GM23338 (cell line): ENCODE measurements around the gene UBXN11. TPM values are rescaled to one million over a fixed set of nuclear protein-coding genes. Genes with fewer than 3 reads are reported as not detected.

Experiments
- ATAC-seq: fragments of 200-7000 bp; cut with Tn5 transposase; 3 replicates; pipeline ENCODE4 v1.9.1; 2020
- DNase-seq: peaks from one replicate; pipeline ENCODE4 v3.0.0-alpha.2; 2015; ENCODE audit warnings: low spot score
- H2AFZ ChIP-seq: fragments of 200-600 bp; sonication (generic); 2 replicates; pipeline ENCODE4 v1.8.0; 2016; ENCODE audit warnings: antibody characterized with exemption, mild to moderate bottlenecking, moderate library complexity
- H3F3A ChIP-seq: fragments of 200-600 bp; sonication (generic); replicated peaks from 2 replicates; pipeline ENCODE4 v1.8.0; 2017; ENCODE audit warnings: antibody characterized with exemption, mixed run types, low read depth
- H3K27ac ChIP-seq: fragments of 200-600 bp; sonication (generic); 2 replicates; pipeline ENCODE4 v1.6.1; 2016; ENCODE audit warnings: low read depth
- H3K27me3 ChIP-seq: fragments of 200-600 bp; sonication (generic); 2 replicates; pipeline ENCODE4 v1.8.0; 2016; ENCODE audit warnings: mild to moderate bottlenecking, mixed run types, moderate library complexity; ENCODE audit not compliant: insufficient read depth
- H3K36me3 ChIP-seq: fragments of 200-600 bp; sonication (generic); 2 replicates; pipeline ENCODE4 v1.8.0; 2016; ENCODE audit warnings: mild to moderate bottlenecking; ENCODE audit not compliant: insufficient read depth
- H3K4me1 ChIP-seq: fragments of 200-600 bp; sonication (generic); 2 replicates; pipeline ENCODE4 v1.8.0; 2016; ENCODE audit warnings: mild to moderate bottlenecking, moderate library complexity; ENCODE audit not compliant: insufficient read depth
- H3K4me2 ChIP-seq: fragments of 200-600 bp; sonication (generic); 2 replicates; pipeline ENCODE4 v1.7.1; 2017; ENCODE audit warnings: mixed run types
- H3K4me3 ChIP-seq: fragments of 200-600 bp; sonication (generic); 2 replicates; pipeline ENCODE4 v1.6.1; 2016; ENCODE audit warnings: mixed run types
- H3K79me2 ChIP-seq: fragments of 200-600 bp; sonication (generic); replicated peaks from 2 replicates; pipeline ENCODE4 v1.8.0; 2017; ENCODE audit warnings: mild to moderate bottlenecking; ENCODE audit not compliant: insufficient read depth
- H3K9me2 ChIP-seq: fragments of 200-600 bp; sonication (generic); 2 replicates; pipeline ENCODE4 v1.8.0; 2017; ENCODE audit not compliant: insufficient read depth
- H4K20me1 ChIP-seq: fragments of 200-600 bp; sonication (generic); replicated peaks from 2 replicates; pipeline ENCODE4 v1.8.0; 2017; ENCODE audit warnings: mild to moderate bottlenecking; ENCODE audit not compliant: insufficient read depth
- H3K27ac Mint-ChIP-seq: 2 replicates; pipeline ENCODE4 v1.8.0; 2020; ENCODE audit warnings: inconsistent platforms, mild to moderate bottlenecking, moderate library complexity, mixed read lengths
- H3K27me3 Mint-ChIP-seq: 3 replicates; pipeline ENCODE4 v1.8.0; 2022; ENCODE audit warnings: low read depth, mild to moderate bottlenecking, moderate library complexity, mixed read lengths, inconsistent platforms; ENCODE audit not compliant: insufficient read depth, poor library complexity
- H3K36me3 Mint-ChIP-seq: 3 replicates; pipeline ENCODE4 v1.8.0; 2021; ENCODE audit warnings: low read depth, mild to moderate bottlenecking, inconsistent platforms, moderate library complexity, mixed read lengths
- H3K4me1 Mint-ChIP-seq: 3 replicates; pipeline ENCODE4 v1.8.0; 2020; ENCODE audit warnings: mild to moderate bottlenecking, inconsistent platforms, mixed read lengths
- H3K4me3 Mint-ChIP-seq: 3 replicates; pipeline ENCODE4 v1.8.0; 2021; ENCODE audit warnings: moderate library complexity, mild to moderate bottlenecking, inconsistent platforms, mixed read lengths
- H3K9me3 Mint-ChIP-seq: 3 replicates; pipeline ENCODE4 v1.8.0; 2020; ENCODE audit warnings: moderate library complexity, mild to moderate bottlenecking, inconsistent platforms, mixed read lengths
- CREB1 ChIP-seq: fragments of 250-450 bp; sonication (Bioruptor Pico); IDR thresholded peaks from 2 replicates; pipeline ENCODE4 v1.5.0; 2020; ENCODE audit warnings: low read depth, mild to moderate bottlenecking, moderate library complexity
- ETS1 ChIP-seq: IDR thresholded peaks from 2 replicates; pipeline ENCODE4 v1.6.1; 2016; ENCODE audit warnings: antibody characterized with exemption
- EZH2 ChIP-seq: fragments of 200-600 bp; sonication (generic); IDR thresholded peaks from one replicate; pipeline ENCODE4 v1.8.0; 2017; ENCODE audit warnings: antibody characterized with exemption, mild to moderate bottlenecking, low read depth; ENCODE audit not compliant: unreplicated experiment
- JUNB ChIP-seq: IDR thresholded peaks from one replicate; pipeline ENCODE4 v1.6.1; 2016; ENCODE audit warnings: antibody characterized with exemption; ENCODE audit not compliant: unreplicated experiment
- POLR2AphosphoS5 ChIP-seq: IDR thresholded peaks from 2 replicates; pipeline ENCODE4 v1.6.1; 2016; ENCODE audit warnings: antibody characterized with exemption, low read depth
- REST ChIP-seq: IDR thresholded peaks from one replicate; pipeline ENCODE4 v1.6.1; 2018; ENCODE audit warnings: antibody characterized with exemption; ENCODE audit not compliant: unreplicated experiment
- STAT1 ChIP-seq: IDR thresholded peaks from one replicate; pipeline ENCODE4 v1.6.1; 2016; ENCODE audit warnings: antibody characterized with exemption; ENCODE audit not compliant: unreplicated experiment
- ZNF114 ChIP-seq: fragments of 250-450 bp; sonication (Bioruptor Pico); IDR thresholded peaks from 2 replicates; pipeline ENCODE4 v1.5.0; 2020; ENCODE audit warnings: mild to moderate bottlenecking, moderate library complexity
- ZNF331 ChIP-seq: fragments of 250-450 bp; sonication (Bioruptor Pico); IDR thresholded peaks from 2 replicates; pipeline ENCODE4 v1.5.0; 2020; ENCODE audit warnings: low read depth, mild to moderate bottlenecking, moderate library complexity
- polyA plus RNA-seq: library from polyadenylated mRNA; unstranded; fragments of >200 nt; fragmentation: Nextera tagmentation; extraction: Ambion mirVana; gene quantifications from 2 replicates; pipeline ENCODE4 v1.2.1, GENCODE V29; 2016
- total RNA-seq: library from RNA; depleted of rRNA; stranded (reverse); fragments of >200 nt; shearing (Covaris generic); gene quantifications from 2 replicates; pipeline ENCODE4 v1.2.3, GENCODE V29; 2014

The UBXN11 gene
- total and polyA plus RNA-seq, 2 experiments from 2014 or later = 8.0 to 8.3 TPM

- TF ChIP-seq REST (no peak), ETS1 (no peak), EZH2 (no peak)
Measured at GRCh38 chr1:26278724-26279455, 27.5 kb downstream of the UBXN11 start (continued).

DNA sequence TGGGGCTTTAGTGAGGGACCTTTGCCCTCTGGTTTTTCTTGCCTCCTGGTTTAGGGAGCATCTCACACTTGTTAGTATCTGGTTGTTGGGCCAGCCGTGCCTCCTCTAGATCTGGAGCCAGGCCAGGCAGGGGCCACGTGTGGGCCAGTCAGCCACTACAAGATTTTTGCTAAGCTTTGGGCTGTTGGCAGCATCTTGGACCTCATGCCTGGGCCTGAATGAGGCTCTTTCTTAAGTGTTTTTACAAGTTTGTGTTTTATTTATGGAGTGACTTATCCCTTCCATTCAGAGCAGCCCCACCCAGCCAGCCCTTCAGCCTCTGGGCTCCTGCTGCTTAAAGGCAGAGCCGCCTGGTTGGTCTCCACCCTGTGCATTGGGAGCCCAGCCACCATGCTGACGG is 28.1 kb downstream of the UBXN11 start:
- Histone ChIP-seq H3K4me1 (peaks cover 15% of the 10 kb centered on the region), H4K20me1 (no peaks in the 10 kb centered on the region; the same call in 1 of the 2 replicates), H3K4me3 (no peak overlapping the region), H3K79me2 (no peaks in the 10 kb centered on the region), H3K36me3 (peaks cover 21% of the 10 kb centered on the region), H2AFZ (no peak overlapping the region), H3F3A (peaks cover 27% of the 10 kb centered on the region), H3K9me2 (no peaks in the 10 kb centered on the region), H3K27ac (no peak overlapping the region), H3K4me2 (no peak overlapping the region), H3K27me3 (no peaks in the 10 kb centered on the region)
- H3K36me3 Mint-ChIP-seq = peaks cover 54% of the 10 kb centered on the region
- no peak overlapping the region for H3K4me3 Mint-ChIP-seq
- no peak for TF ChIP-seq ZNF114 (CRISPR knock-in tag)
- no peak for TF ChIP-seq POLR2AphosphoS5
- TF ChIP-seq CREB1 (CRISPR knock-in tag) = no peak
- TF ChIP-seq JUNB = no peak
- no peak for TF ChIP-seq STAT1
- no peak for TF ChIP-seq REST
- no peak for TF ChIP-seq ZNF331 (CRISPR knock-in tag)
- peaks cover 48% of the 10 kb centered on the region for H3K4me1 Mint-ChIP-seq
- ATAC-seq (no peak), DNase-seq (no peak)
- H3K27me3 Mint-ChIP-seq = peaks cover 20% of the 10 kb centered on the region
- no peaks in the 10 kb centered on the region; the same call in 2 of the 3 replicates for H3K9me3 Mint-ChIP-seq
- H3K27ac Mint-ChIP-seq = peak overlapping the region; percentile 41; the same call in 1 of the 2 replicates
